H1 (cell line): Measurements from ENCODE around the gene COL8A2. TPM values are rescaled to one million over a fixed set of nuclear protein-coding genes. Genes with fewer than 3 reads are reported as not detected.

ENCODE experiments used
- CBX5 ChIP-seq: fragments of 300-800, 300-1000 bp; sonication (generic); IDR thresholded peaks from 2 replicates; pipeline ENCODE4 v1.7.1; 2016; ENCODE audit warnings: antibody characterized with exemption, low read length, low read depth
- NRF1 ChIP-seq: IDR thresholded peaks from 2 replicates; pipeline ENCODE4 v1.6.1; 2011; ENCODE audit warnings: mild to moderate bottlenecking, low read depth, low read length, improper control_type of control experiment
- POLR2AphosphoS5 ChIP-seq: IDR thresholded peaks from 2 replicates; pipeline ENCODE4 v1.6.1; 2011; ENCODE audit warnings: low read depth, low read length
- POU5F1 ChIP-seq: IDR thresholded peaks from 2 replicates; pipeline ENCODE4 v1.6.1; 2011; ENCODE audit warnings: low read depth, mild to moderate bottlenecking, low read length, moderate library complexity
- RXRA ChIP-seq: IDR thresholded peaks from 2 replicates; pipeline ENCODE4 v1.6.1; 2011; ENCODE audit warnings: low read depth, mild to moderate bottlenecking, low read length, moderate library complexity; ENCODE audit not compliant: insufficient read depth
- SAP30 ChIP-seq: fragments of 300-600 bp; sonication (generic); IDR thresholded peaks from 2 replicates; pipeline ENCODE4 v1.7.1; 2012; ENCODE audit warnings: low read length, moderate library complexity, mild to moderate bottlenecking, inconsistent platforms; ENCODE audit not compliant: insufficient read depth, insufficient replicate concordance
- SIX5 ChIP-seq: IDR thresholded peaks from 2 replicates; pipeline ENCODE4 v1.6.1; 2011; ENCODE audit warnings: mild to moderate bottlenecking, low read depth, low read length
- SRF ChIP-seq: IDR thresholded peaks from 2 replicates; pipeline ENCODE4 v1.6.1; 2011; ENCODE audit warnings: mild to moderate bottlenecking, low read depth, low read length, moderate library complexity
- TAF7 ChIP-seq: optimal IDR thresholded peaks from 2 replicates; pipeline ENCODE3; 2011; ENCODE audit warnings: low read depth, mild to moderate bottlenecking, inconsistent platforms, low read length, moderate library complexity, borderline replicate concordance
- polyA plus RNA-seq, 7 experiments: library from polyadenylated mRNA; depleted of rRNA in 3 of 7; stranded (reverse) in 5 of 7; unstranded in 2 of 7; fragments of >200 nt in 5 of 7; fragments of 200-250 nt in 2 of 7; gene quantifications; 1 replicate in 5 of 7; 2 replicates in 1 of 7; 4 replicates in 1 of 7; pipeline versions ENCODE4 v1.2.1 to v1.2.3, GENCODE V29; 2011 to 2013; ENCODE audit warnings: missing spikeins in 2 of 7, mixed read lengths in 2 of 7
- total RNA-seq: library from RNA; stranded (reverse); fragmentation: NEBNext Ultra II Directional; extraction: Animal tissue kit (Norgen Biotek cat#: 25700); gene quantifications from 2 replicates; pipeline ENCODE4 v1.2.1, GENCODE V29; 2021
- TF ChIP-seq, protein P1 (sequence below): fragments of 300-600 bp; sonication (generic); IDR thresholded peaks from 2 replicates; pipeline ENCODE4 v1.7.1; 2012; ENCODE audit warnings: low read length, moderate library complexity, mild to moderate bottlenecking, inconsistent platforms; ENCODE audit not compliant: insufficient replicate concordance
- TF ChIP-seq, protein P2 (sequence below): IDR thresholded peaks from 2 replicates; pipeline ENCODE4 v1.6.1; 2011; ENCODE audit warnings: low read length, improper control_type of control experiment

The COL8A2 gene
- total and polyA plus RNA-seq, 2 of the 8 experiments (the other 6 are each of a cell fraction or from before 2014, with no cell fraction given): 2.1 to 2.8 TPM

DNA sequence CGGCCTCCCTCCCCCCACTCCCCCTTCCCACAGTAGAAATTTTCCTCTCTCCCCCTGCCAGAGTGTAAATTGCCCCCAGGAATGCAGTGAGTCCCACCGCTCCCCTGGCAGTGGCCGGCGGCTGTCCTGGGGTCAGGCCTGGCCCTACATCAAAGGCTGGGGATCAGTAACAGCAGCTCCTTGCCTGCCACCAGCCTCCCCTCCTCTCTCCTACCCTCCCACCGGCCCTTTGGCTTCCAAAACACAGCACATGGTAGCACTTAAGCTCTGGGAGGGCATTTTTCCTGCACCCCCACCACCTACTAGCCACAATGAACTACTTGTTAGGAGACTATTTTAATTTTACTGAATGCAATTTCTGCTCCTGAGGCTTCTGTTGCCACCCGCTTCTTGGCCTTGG is 9.0 kb upstream of the COL8A2 start (continued):
- TF ChIP-seq, protein P1, sequence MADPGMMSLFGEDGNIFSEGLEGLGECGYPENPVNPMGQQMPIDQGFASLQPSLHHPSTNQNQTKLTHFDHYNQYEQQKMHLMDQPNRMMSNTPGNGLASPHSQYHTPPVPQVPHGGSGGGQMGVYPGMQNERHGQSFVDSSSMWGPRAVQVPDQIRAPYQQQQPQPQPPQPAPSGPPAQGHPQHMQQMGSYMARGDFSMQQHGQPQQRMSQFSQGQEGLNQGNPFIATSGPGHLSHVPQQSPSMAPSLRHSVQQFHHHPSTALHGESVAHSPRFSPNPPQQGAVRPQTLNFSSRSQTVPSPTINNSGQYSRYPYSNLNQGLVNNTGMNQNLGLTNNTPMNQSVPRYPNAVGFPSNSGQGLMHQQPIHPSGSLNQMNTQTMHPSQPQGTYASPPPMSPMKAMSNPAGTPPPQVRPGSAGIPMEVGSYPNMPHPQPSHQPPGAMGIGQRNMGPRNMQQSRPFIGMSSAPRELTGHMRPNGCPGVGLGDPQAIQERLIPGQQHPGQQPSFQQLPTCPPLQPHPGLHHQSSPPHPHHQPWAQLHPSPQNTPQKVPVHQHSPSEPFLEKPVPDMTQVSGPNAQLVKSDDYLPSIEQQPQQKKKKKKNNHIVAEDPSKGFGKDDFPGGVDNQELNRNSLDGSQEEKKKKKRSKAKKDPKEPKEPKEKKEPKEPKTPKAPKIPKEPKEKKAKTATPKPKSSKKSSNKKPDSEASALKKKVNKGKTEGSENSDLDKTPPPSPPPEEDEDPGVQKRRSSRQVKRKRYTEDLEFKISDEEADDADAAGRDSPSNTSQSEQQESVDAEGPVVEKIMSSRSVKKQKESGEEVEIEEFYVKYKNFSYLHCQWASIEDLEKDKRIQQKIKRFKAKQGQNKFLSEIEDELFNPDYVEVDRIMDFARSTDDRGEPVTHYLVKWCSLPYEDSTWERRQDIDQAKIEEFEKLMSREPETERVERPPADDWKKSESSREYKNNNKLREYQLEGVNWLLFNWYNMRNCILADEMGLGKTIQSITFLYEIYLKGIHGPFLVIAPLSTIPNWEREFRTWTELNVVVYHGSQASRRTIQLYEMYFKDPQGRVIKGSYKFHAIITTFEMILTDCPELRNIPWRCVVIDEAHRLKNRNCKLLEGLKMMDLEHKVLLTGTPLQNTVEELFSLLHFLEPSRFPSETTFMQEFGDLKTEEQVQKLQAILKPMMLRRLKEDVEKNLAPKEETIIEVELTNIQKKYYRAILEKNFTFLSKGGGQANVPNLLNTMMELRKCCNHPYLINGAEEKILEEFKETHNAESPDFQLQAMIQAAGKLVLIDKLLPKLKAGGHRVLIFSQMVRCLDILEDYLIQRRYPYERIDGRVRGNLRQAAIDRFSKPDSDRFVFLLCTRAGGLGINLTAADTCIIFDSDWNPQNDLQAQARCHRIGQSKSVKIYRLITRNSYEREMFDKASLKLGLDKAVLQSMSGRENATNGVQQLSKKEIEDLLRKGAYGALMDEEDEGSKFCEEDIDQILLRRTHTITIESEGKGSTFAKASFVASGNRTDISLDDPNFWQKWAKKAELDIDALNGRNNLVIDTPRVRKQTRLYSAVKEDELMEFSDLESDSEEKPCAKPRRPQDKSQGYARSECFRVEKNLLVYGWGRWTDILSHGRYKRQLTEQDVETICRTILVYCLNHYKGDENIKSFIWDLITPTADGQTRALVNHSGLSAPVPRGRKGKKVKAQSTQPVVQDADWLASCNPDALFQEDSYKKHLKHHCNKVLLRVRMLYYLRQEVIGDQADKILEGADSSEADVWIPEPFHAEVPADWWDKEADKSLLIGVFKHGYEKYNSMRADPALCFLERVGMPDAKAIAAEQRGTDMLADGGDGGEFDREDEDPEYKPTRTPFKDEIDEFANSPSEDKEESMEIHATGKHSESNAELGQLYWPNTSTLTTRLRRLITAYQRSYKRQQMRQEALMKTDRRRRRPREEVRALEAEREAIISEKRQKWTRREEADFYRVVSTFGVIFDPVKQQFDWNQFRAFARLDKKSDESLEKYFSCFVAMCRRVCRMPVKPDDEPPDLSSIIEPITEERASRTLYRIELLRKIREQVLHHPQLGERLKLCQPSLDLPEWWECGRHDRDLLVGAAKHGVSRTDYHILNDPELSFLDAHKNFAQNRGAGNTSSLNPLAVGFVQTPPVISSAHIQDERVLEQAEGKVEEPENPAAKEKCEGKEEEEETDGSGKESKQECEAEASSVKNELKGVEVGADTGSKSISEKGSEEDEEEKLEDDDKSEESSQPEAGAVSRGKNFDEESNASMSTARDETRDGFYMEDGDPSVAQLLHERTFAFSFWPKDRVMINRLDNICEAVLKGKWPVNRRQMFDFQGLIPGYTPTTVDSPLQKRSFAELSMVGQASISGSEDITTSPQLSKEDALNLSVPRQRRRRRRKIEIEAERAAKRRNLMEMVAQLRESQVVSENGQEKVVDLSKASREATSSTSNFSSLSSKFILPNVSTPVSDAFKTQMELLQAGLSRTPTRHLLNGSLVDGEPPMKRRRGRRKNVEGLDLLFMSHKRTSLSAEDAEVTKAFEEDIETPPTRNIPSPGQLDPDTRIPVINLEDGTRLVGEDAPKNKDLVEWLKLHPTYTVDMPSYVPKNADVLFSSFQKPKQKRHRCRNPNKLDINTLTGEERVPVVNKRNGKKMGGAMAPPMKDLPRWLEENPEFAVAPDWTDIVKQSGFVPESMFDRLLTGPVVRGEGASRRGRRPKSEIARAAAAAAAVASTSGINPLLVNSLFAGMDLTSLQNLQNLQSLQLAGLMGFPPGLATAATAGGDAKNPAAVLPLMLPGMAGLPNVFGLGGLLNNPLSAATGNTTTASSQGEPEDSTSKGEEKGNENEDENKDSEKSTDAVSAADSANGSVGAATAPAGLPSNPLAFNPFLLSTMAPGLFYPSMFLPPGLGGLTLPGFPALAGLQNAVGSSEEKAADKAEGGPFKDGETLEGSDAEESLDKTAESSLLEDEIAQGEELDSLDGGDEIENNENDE: no peak
- TF ChIP-seq, protein P2, sequence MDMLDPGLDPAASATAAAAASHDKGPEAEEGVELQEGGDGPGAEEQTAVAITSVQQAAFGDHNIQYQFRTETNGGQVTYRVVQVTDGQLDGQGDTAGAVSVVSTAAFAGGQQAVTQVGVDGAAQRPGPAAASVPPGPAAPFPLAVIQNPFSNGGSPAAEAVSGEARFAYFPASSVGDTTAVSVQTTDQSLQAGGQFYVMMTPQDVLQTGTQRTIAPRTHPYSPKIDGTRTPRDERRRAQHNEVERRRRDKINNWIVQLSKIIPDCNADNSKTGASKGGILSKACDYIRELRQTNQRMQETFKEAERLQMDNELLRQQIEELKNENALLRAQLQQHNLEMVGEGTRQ: no peak
- no peak for TF ChIP-seq SAP30
- TF ChIP-seq POLR2AphosphoS5: no peak
- no peak for TF ChIP-seq TAF7
- no peak for TF ChIP-seq CBX5
- no peak for TF ChIP-seq RXRA
- no peak for TF ChIP-seq POU5F1
- no peak for TF ChIP-seq NRF1
- no peak for TF ChIP-seq SRF
- TF ChIP-seq SIX5: no peak
